ENCODE results near the gene TTC12. TPM values are rescaled to one million over a fixed set of nuclear protein-coding genes. Genes with fewer than 3 reads are reported as not detected.

Gene TTC12, protein sequence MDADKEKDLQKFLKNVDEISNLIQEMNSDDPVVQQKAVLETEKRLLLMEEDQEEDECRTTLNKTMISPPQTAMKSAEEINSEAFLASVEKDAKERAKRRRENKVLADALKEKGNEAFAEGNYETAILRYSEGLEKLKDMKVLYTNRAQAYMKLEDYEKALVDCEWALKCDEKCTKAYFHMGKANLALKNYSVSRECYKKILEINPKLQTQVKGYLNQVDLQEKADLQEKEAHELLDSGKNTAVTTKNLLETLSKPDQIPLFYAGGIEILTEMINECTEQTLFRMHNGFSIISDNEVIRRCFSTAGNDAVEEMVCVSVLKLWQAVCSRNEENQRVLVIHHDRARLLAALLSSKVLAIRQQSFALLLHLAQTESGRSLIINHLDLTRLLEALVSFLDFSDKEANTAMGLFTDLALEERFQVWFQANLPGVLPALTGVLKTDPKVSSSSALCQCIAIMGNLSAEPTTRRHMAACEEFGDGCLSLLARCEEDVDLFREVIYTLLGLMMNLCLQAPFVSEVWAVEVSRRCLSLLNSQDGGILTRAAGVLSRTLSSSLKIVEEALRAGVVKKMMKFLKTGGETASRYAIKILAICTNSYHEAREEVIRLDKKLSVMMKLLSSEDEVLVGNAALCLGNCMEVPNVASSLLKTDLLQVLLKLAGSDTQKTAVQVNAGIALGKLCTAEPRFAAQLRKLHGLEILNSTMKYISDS
- total RNA-seq (10 to 100 TPM; 28.9 to 43.2 TPM), polyA plus RNA-seq (1 to 10 TPM; 6.4 to 9.2 TPM)
- long read RNA-seq, donor 1, partial matches to known transcripts, result 0 of 1 reads
- long read RNA-seq, donor 1, other reads (novel, unspliced or antisense), result 0 of 1 reads
- long read RNA-seq, donor 2, partial matches to known transcripts, result 0 of 1 reads
- long read RNA-seq, donor 2, other reads (novel, unspliced or antisense), result 0 of 1 reads
- long read RNA-seq, donor 3, partial matches to known transcripts, result 0 of 1 reads
- long read RNA-seq, donor 3, other reads (novel, unspliced or antisense), result 0 of 1 reads
- long read RNA-seq, donor 4, partial matches to known transcripts, result 0 of 1 reads
- long read RNA-seq, donor 4, other reads (novel, unspliced or antisense), result 0 of 1 reads
- long read RNA-seq, donor 5, partial matches to known transcripts, result 5 of 5 reads
- long read RNA-seq, donor 5, other reads (novel, unspliced or antisense), result 0 of 5 reads

DNA sequence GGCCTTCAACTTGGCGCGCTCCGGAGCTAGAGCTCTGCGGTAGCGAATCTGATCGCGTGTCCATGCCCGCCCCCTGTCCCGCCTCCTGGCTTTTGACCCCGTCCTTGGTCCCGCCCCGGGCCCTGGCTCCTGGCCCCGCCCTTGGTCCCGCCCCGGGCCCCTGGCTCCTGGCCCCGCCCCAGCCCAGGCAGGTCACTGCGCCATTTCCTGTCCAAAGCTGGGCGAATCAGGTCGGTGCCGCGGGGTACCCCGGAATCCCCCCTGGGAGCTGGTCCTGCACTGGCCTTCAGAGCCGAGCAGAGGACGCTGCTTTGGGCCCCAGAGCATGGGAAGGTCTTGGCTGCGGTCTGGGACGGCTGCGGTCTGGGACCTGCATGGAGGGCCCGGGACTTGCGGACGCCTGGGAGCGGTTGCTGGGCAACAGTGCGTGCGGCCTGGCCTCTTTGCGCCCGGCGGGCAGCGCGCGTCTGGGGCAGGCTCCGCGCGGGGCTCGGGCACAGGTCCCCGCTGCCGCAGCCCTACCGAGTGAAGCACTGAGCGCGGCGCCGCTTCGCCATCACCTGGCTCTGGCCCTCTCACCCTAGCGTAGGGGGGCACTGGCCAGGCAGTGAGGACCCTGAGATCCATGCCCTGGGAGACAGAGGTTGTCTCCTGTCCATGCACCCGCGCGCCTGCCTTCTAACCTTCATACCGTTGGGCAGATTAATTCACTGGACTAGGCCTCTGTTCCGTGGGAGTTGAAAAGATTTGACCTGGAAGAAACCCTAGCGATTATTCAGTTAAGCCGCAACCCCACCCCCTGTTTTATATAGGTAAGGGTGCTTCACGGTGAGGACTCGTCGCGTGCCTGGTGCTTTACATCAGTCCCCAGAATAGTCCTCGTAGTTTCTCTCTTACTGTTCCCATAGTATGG lies at the start of gene TTC12:
Gene TTC12 (plus strand): TSS at position 195 of the 913 bp plus-strand sequence. CDS start 1,675 bp downstream, outside the sequence.
- peak within 1 kb of the TSS; percentile 85 to 98 for H3K27ac ChIP-seq (ENCODE audit: low read depth in 1 of 2, low read length in 1 of 2)
- peaks cover 0 to 12% (median 5%) of the 10 kb centered on the region in 4 donors for H3K36me3 ChIP-seq (ENCODE audit: control insufficient read depth in 4 of 4, insufficient read depth in 4 of 4, low read length in 4 of 4)
- no peaks in the 10 kb centered on the region for H3K9me3 ChIP-seq (ENCODE audit: control insufficient read depth in 4 of 4, insufficient read depth in 3 of 4, low read length in 3 of 4)
- peaks cover 0 to 9% (median 5%) of the 10 kb centered on the region in 5 donors for H3K4me1 ChIP-seq (ENCODE audit: control insufficient read depth in 5 of 5, insufficient read depth in 5 of 5, low read length in 5 of 5)
- WGBS, 2 donors, result 9 to 10% methylated on average over 49 to 64 of the region's 64 CpGs
- no peaks in the 10 kb centered on the region for H3K27me3 ChIP-seq (ENCODE audit: control insufficient read depth in 3 of 3, insufficient read depth in 3 of 3, low read length in 2 of 3)
- TF ChIP-seq, protein P1, sequence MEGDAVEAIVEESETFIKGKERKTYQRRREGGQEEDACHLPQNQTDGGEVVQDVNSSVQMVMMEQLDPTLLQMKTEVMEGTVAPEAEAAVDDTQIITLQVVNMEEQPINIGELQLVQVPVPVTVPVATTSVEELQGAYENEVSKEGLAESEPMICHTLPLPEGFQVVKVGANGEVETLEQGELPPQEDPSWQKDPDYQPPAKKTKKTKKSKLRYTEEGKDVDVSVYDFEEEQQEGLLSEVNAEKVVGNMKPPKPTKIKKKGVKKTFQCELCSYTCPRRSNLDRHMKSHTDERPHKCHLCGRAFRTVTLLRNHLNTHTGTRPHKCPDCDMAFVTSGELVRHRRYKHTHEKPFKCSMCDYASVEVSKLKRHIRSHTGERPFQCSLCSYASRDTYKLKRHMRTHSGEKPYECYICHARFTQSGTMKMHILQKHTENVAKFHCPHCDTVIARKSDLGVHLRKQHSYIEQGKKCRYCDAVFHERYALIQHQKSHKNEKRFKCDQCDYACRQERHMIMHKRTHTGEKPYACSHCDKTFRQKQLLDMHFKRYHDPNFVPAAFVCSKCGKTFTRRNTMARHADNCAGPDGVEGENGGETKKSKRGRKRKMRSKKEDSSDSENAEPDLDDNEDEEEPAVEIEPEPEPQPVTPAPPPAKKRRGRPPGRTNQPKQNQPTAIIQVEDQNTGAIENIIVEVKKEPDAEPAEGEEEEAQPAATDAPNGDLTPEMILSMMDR (IDR thresholded peaks at IDR 0.05; ENCODE audit: control extremely low read depth, extremely low read depth), result no peak
- peak within 1 kb of the TSS; percentile 86 for H3K4me3 ChIP-seq
- peak within 1 kb of the TSS; percentile 75 to 82 for H3K9ac ChIP-seq (ENCODE audit: insufficient read depth in 1 of 2, low read length in 2 of 2)
- DNase-seq (peak; percentile 96 to 97 (median 96)), ATAC-seq (ENCODE audit: insufficient read depth, low FRiP score) (peak; percentile 100)

DNA sequence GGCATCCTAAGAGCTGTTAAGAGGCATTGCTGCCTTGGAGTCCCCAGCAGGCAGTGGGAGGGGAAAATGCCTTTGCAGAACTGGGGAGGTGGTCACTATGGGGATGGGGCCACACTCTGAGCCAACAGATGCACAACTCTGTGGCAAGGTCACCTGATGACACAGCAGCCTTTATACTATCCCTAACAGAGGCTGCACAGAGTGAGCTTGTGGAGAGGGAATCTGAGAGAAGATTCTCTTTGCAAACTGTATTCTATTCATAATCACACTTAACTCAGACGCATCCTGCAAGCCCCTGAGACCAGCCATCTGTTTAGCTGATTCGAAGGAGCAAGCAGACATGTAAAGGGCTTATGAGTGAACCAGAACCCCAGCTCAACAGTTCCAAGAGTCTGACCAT lies 49.0 kb upstream of the TTC12 start:
- 71 to 74% methylated on average over 2 of the region's 2 CpGs for WGBS, 2 donors
- H3K9ac ChIP-seq (ENCODE audit: insufficient read depth in 1 of 2, low read length in 2 of 2), result no peak overlapping the region
- DNase-seq (no peak), ATAC-seq (ENCODE audit: insufficient read depth, low FRiP score) (no peak)
- no peak overlapping the region for H3K27ac ChIP-seq (ENCODE audit: low read depth in 1 of 2, low read length in 1 of 2)
- H3K4me1 ChIP-seq (ENCODE audit: control insufficient read depth in 5 of 5, insufficient read depth in 5 of 5, low read length in 5 of 5), result no peaks in the 10 kb centered on the region
- no peaks in the 10 kb centered on the region for H3K27me3 ChIP-seq (ENCODE audit: control insufficient read depth in 3 of 3, insufficient read depth in 3 of 3, low read length in 2 of 3)
- H3K9me3 ChIP-seq (ENCODE audit: control insufficient read depth in 4 of 4, insufficient read depth in 3 of 4, low read length in 3 of 4), result no peaks in the 10 kb centered on the region
- peaks cover 0 to 6% (median 3%) of the 10 kb centered on the region in 4 donors for H3K36me3 ChIP-seq (ENCODE audit: control insufficient read depth in 4 of 4, insufficient read depth in 4 of 4, low read length in 4 of 4)
- no peak overlapping the region for H3K4me3 ChIP-seq
- TF ChIP-seq, protein P1 (IDR thresholded peaks at IDR 0.05; ENCODE audit: control extremely low read depth, extremely low read depth), result no peak

DNA sequence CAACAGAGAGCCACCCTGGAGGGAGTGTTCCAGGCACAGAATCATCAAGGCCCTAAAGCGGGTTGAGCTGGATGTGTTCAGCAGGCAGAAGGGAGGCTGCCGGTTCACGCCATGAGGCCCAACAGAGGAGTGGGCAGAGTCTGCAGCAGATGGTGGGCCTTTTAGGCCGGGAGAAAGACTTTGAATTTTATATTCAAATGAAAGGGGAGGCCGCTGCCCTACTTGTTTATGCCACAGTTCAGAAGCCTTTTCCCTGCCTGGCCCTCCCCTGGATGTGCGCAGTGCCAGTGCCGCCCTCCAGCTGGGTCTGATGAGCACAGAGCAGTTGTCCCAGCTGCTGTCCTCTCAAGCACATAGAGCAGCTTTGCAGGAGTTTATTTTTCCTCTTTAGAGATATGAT lies 46.9 kb upstream of the TTC12 start:
- peaks cover 0 to 3% (median under 1%) of the 10 kb centered on the region in 4 donors for H3K36me3 ChIP-seq (ENCODE audit: control insufficient read depth in 4 of 4, insufficient read depth in 4 of 4, low read length in 4 of 4)
- DNase-seq, result no peak
- 84 to 86% methylated on average over 7 of the region's 7 CpGs for WGBS, 2 donors
- H3K9ac ChIP-seq (ENCODE audit: insufficient read depth in 1 of 2, low read length in 2 of 2), result no peak overlapping the region
- TF ChIP-seq, protein P1 (IDR thresholded peaks at IDR 0.05; ENCODE audit: control extremely low read depth, extremely low read depth), result no peak
- no peak overlapping the region for H3K27ac ChIP-seq (ENCODE audit: low read depth in 1 of 2, low read length in 1 of 2)
- no peak for ATAC-seq (ENCODE audit: insufficient read depth, low FRiP score)
- H3K4me1 ChIP-seq (ENCODE audit: control insufficient read depth in 5 of 5, insufficient read depth in 5 of 5, low read length in 5 of 5), result no peaks in the 10 kb centered on the region
- no peaks in the 10 kb centered on the region for H3K9me3 ChIP-seq (ENCODE audit: control insufficient read depth in 4 of 4, insufficient read depth in 3 of 4, low read length in 3 of 4)
- H3K4me3 ChIP-seq, result no peak overlapping the region
- H3K27me3 ChIP-seq (ENCODE audit: control insufficient read depth in 3 of 3, insufficient read depth in 3 of 3, low read length in 2 of 3), result no peaks in the 10 kb centered on the region
